Colonic mucosa (tissue), 4 donors: ENCODE results near the gene COL12A1. TPM values are rescaled to one million over a fixed set of nuclear protein-coding genes. Genes with fewer than 3 reads are reported as not detected.

Experiments
- DNase-seq: peaks from one replicate; pipeline ENCODE4 v3.0.0-alpha.2; 2020
- H3K27ac ChIP-seq: fragments of 200-600 bp; one replicate; pipeline ENCODE4 v1.8.0; 2021
- H3K27me3 ChIP-seq: fragments of 200-600 bp; one replicate; pipeline ENCODE4 v1.8.0; 2021
- H3K36me3 ChIP-seq: fragments of 200-600 bp; one replicate; pipeline ENCODE4 v1.8.0; 2021
- H3K4me1 ChIP-seq: fragments of 200-600 bp; one replicate; pipeline ENCODE4 v1.8.0; 2021; ENCODE audit warnings: mild to moderate bottlenecking
- H3K4me3 ChIP-seq: fragments of 200-600 bp; one replicate; pipeline ENCODE4 v1.8.0; 2021
- H3K9ac ChIP-seq, 2 donors: one replicate each; pipeline ENCODE4 v1.7.0; 2013; ENCODE audit warnings: control low read depth in 2 of 2, low read depth in 2 of 2, low read length in 2 of 2
- H3K9me3 ChIP-seq: fragments of 200-600 bp; one replicate; pipeline ENCODE4 v1.8.0; 2021
- intact Hi-C: fragments of 100-400 bp; cut with DNase I; formaldehyde crosslinking; loops from one replicate; pipeline ENCODE4 v1.14.1; 2022
- total RNA-seq, 2 donors: library from RNA; stranded (reverse); fragmentation: NEBNext Ultra II Directional in 1 of 2; extraction: Animal tissue kit (Norgen Biotek cat#: 25700) in 1 of 2; gene quantifications; one replicate each; pipeline ENCODE4 v1.2.1, GENCODE V29; 2021
- TF ChIP-seq, protein P1 (sequence below): fragments of 200-600 bp; IDR thresholded peaks from one replicate; pipeline ENCODE4 v1.8.0; 2022; ENCODE audit warnings: antibody characterized with exemption, mild to moderate bottlenecking
- donor health status: healthy.
- donor health status: DM: no; HTN: no; CAD: no.
- donor health status: DM: no; HTN: no; CAD: no.

Gene COL12A1
- total RNA-seq, 2 donors from 2014 or later: 3.6 to 20.2 TPM

DNA sequence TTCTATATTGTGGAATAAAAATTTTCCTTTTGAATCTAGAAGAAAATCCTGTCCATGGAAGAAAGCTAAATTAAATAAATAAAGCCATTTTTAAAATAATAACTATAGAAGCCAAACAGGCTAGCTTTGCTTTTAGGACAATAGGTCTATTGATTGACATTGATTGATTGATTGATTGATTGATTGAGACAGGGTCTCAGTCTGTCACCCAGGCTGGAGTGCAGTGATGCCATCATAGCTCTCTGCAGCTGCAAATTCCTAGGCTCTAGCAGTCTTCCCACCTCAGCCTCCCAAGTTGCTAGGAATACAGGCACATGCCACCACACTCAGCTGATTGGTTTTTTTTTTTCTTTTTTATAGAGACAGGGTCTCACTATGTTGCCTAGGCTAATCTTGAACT, 97.9 kb downstream of the COL12A1 start:
- H3K4me1 ChIP-seq: no peaks in the 10 kb centered on the region
- no peak overlapping the region for H3K4me3 ChIP-seq
- DNase-seq: no peak
- no peak overlapping the region for H3K9ac ChIP-seq
- no peaks in the 10 kb centered on the region for H3K36me3 ChIP-seq
- intact Hi-C loops: no loop called here
- H3K9me3 ChIP-seq: no peaks in the 10 kb centered on the region
- TF ChIP-seq, protein P1, sequence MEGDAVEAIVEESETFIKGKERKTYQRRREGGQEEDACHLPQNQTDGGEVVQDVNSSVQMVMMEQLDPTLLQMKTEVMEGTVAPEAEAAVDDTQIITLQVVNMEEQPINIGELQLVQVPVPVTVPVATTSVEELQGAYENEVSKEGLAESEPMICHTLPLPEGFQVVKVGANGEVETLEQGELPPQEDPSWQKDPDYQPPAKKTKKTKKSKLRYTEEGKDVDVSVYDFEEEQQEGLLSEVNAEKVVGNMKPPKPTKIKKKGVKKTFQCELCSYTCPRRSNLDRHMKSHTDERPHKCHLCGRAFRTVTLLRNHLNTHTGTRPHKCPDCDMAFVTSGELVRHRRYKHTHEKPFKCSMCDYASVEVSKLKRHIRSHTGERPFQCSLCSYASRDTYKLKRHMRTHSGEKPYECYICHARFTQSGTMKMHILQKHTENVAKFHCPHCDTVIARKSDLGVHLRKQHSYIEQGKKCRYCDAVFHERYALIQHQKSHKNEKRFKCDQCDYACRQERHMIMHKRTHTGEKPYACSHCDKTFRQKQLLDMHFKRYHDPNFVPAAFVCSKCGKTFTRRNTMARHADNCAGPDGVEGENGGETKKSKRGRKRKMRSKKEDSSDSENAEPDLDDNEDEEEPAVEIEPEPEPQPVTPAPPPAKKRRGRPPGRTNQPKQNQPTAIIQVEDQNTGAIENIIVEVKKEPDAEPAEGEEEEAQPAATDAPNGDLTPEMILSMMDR: no peak
- H3K27me3 ChIP-seq: no peaks in the 10 kb centered on the region
- no peak overlapping the region for H3K27ac ChIP-seq

DNA sequence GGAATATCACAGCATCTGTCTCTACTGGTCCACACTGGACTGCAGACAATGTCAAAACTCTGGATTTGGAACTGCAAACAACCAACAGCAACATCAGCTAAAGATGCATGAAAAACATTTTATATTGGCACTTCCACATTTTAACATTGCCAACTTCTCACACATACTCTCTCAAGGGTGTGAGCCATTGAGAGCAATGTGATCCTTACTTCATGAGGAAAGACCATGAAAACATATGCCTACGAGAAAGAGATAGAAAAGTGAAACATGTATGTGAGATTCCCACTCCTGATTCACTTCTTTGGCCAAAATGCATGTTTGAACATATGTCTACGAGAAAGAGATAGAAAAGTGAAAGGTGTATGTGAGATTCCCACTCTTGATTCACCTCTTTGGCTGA, 99.4 kb downstream of the COL12A1 start:
- Histone ChIP-seq H3K27me3 (no peaks in the 10 kb centered on the region), H3K9ac (no peak overlapping the region), H3K27ac (no peak overlapping the region), H3K9me3 (no peaks in the 10 kb centered on the region), H3K36me3 (no peaks in the 10 kb centered on the region), H3K4me1 (no peaks in the 10 kb centered on the region), H3K4me3 (no peak overlapping the region)
- TF ChIP-seq, protein P1: no peak
- DNase-seq: no peak
- intact Hi-C loops: no loop called here

DNA sequence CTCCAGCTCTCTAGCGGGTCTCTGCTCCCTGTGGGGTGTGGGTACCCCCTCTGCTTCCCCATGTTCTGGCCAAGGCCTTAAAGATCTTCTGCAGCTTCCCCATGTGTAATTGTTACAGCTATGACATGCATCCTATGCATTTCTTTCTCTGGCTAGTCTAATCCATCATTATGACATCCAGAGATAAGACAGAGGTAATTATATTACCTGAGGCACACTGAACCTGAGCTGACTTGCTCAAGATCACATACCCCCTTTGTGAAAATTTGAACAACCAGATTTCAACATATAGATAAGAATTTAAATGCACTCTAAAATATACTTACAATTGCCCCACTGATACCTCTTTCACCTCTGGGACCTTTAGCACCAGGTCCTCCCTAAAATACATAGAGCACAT, 102.4 kb downstream of the COL12A1 start:
- intact Hi-C loops: no loop called here
- no peak overlapping the region for H3K4me3 ChIP-seq
- no peak overlapping the region for H3K9ac ChIP-seq
- no peaks in the 10 kb centered on the region for H3K27me3 ChIP-seq
- no peaks in the 10 kb centered on the region for H3K36me3 ChIP-seq
- no peaks in the 10 kb centered on the region for H3K9me3 ChIP-seq
- TF ChIP-seq, protein P1: no peak
- no peak overlapping the region for H3K27ac ChIP-seq
- DNase-seq: no peak
- no peaks in the 10 kb centered on the region for H3K4me1 ChIP-seq

DNA sequence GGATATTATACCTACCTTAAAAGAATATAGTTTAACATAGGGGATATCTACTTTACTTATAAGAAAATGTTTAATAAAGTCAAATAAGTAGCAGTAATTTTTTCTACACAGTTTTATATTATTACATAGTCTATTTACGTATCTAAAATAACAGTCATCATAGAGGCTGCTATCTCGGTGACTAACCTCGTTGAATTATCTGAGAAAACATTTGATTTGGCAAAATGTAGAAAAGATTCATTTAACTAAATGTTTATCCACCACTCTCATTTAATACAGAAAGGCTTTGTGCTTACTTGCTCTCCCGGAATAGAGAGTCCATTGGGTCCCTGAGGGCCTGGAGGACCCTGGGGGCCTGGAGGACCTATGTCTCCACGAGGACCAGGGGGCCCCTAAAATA, 103.6 kb downstream of the COL12A1 start:
- Histone ChIP-seq H3K27me3 (no peaks in the 10 kb centered on the region), H3K9me3 (no peaks in the 10 kb centered on the region), H3K27ac (no peak overlapping the region), H3K36me3 (no peaks in the 10 kb centered on the region), H3K4me1 (no peaks in the 10 kb centered on the region), H3K9ac (no peak overlapping the region), H3K4me3 (no peak overlapping the region)
- DNase-seq: no peak
- TF ChIP-seq, protein P1: no peak
- intact Hi-C loops: no loop called here

DNA sequence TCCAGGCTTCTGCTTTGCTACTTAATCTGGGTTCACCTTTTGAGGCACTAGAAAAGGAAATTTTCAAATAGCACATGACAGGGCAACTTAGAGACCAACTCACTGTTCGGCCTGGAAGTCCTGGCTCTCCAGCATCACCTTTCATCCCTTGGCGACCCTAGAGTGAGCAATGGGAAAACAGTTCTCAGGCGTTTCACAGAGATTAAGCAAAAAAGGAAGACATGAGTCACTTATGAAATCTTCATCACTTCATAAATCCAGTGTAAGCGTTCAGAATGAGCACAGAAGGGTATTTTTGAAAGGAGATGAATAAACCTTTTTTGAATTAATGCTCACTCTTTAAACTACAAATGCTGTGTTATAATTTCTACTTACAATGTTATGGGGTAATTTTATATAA, 104.0 kb downstream of the COL12A1 start:
- H3K27me3 ChIP-seq: no peaks in the 10 kb centered on the region
- DNase-seq: no peak
- H3K4me3 ChIP-seq: no peak overlapping the region
- no peak overlapping the region for H3K27ac ChIP-seq
- no peaks in the 10 kb centered on the region for H3K4me1 ChIP-seq
- H3K9ac ChIP-seq: no peak overlapping the region
- no peaks in the 10 kb centered on the region for H3K36me3 ChIP-seq
- TF ChIP-seq, protein P1: no peak
- intact Hi-C loops: no loop called here
- H3K9me3 ChIP-seq: no peaks in the 10 kb centered on the region

DNA sequence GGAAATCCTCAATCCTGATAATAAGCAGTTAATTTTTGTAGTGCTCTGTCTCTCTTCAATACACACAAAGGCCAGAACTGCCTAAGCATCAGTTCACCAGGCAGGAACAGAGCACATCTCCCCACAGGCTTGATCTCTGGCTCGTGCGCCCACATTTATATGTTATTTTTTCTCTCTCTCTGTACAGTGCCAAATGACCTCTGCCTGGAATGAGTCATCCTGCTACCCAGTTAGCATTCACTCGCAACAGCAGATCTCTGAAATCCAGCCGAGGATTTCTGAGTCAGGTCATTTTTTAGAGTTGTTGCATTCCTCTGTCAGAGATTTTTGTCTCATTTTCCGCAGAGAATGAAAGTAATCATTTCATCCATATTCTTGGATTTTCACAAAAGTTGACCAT, 107.1 kb downstream of the COL12A1 start:
- no peak overlapping the region for H3K4me3 ChIP-seq
- no peaks in the 10 kb centered on the region for H3K4me1 ChIP-seq
- TF ChIP-seq, protein P1: no peak
- peak; percentile 43 for DNase-seq
- no peaks in the 10 kb centered on the region for H3K9me3 ChIP-seq
- H3K27ac ChIP-seq: no peak overlapping the region
- H3K36me3 ChIP-seq: no peaks in the 10 kb centered on the region
- H3K27me3 ChIP-seq: no peaks in the 10 kb centered on the region
- H3K9ac ChIP-seq: no peak overlapping the region
- intact Hi-C loops: no loop called here
